SK-N-SH (cell line): ENCODE results near the gene PEAK1. TPM values are rescaled to one million over a fixed set of nuclear protein-coding genes. Genes with fewer than 3 reads are reported as not detected.
A peak's percentile ranks its signal among the peaks of the same experiment; 100 is the strongest.

Experiments used
- CTCF ChIA-PET: fragments of 300-600, 350-600 bp; formaldehyde crosslinking; extraction: SDS; loops from one replicate; lab custom pipeline; 2021; lab: Yijun Ruan, JAX
- POLR2A ChIA-PET: fragments of 350-600 bp; sonication (Branson Sonifier 250); formaldehyde crosslinking; extraction: SDS; loops from one replicate; lab custom pipeline; 2020; ENCODE audit warnings: antibody characterized with exemption, inconsistent platforms; lab: Yijun Ruan, JAX
- DNase-seq: peaks from one replicate; pipeline ENCODE4 v3.0.0; 2012
- H2AFZ ChIP-seq: fragments of 200-600 bp; sonication (generic); 2 replicates; pipeline ENCODE4 v1.8.1; 2016; ENCODE audit warnings: antibody characterized with exemption, mild to moderate bottlenecking, low read depth
- H3F3A ChIP-seq: fragments of 200-600 bp; sonication (generic); replicated peaks from 2 replicates; pipeline ENCODE3; 2016; ENCODE audit warnings: antibody characterized with exemption, mild to moderate bottlenecking; ENCODE audit not compliant: insufficient read depth
- H3K27ac ChIP-seq, 2 experiments: fragments of 200-500 bp in 1 of 2; fragments of 200-600 bp in 1 of 2; sonication (Bioruptor generic) in 1 of 2; sonication (generic), shearing (Covaris generic) in 1 of 2; 2 replicates each; pipeline versions ENCODE4 v1.5.1 to v1.6.1; 2014 to 2016; ENCODE audit warnings: low read depth in 2 of 2, inconsistent platforms in 1 of 2, low read length in 1 of 2, mild to moderate bottlenecking in 1 of 2, mixed read lengths in 1 of 2
- H3K27me3 ChIP-seq: fragments of 200-600 bp; sonication (generic), shearing (Covaris generic); 2 replicates; pipeline ENCODE4 v1.6.1; 2016; ENCODE audit warnings: mixed run types; ENCODE audit not compliant: insufficient read depth
- H3K36me3 ChIP-seq, 2 experiments: fragments of 200-500 bp in 1 of 2; fragments of 200-600 bp in 1 of 2; sonication (Bioruptor generic) in 1 of 2; sonication (generic) in 1 of 2; replicated peaks in 1 of 2; 2 replicates each; pipeline versions ENCODE3 to v1.5.1; 2014 to 2016; ENCODE audit warnings: low read length in 1 of 2, mild to moderate bottlenecking in 1 of 2; ENCODE audit not compliant: insufficient read depth in 2 of 2, control insufficient read depth in 1 of 2
- H3K4me1 ChIP-seq, 2 experiments: fragments of 200-500 bp in 1 of 2; fragments of 200-600 bp in 1 of 2; sonication (Bioruptor generic) in 1 of 2; sonication (generic), shearing (Covaris generic) in 1 of 2; 2 replicates each; pipeline versions ENCODE4 v1.5.1 to v1.6.1; 2014 to 2016; ENCODE audit warnings: low read depth in 1 of 2, low read length in 1 of 2, mixed run types in 1 of 2; ENCODE audit not compliant: insufficient read depth in 2 of 2, control insufficient read depth in 1 of 2
- H3K4me2 ChIP-seq: fragments of 200-600 bp; sonication (generic), shearing (Covaris generic); 2 replicates; pipeline ENCODE4 v1.6.1; 2017; ENCODE audit warnings: mixed run types
- H3K4me3 ChIP-seq, 2 experiments: fragments of 200-500 bp in 1 of 2; fragments of 200-600 bp in 1 of 2; sonication (Bioruptor generic) in 1 of 2; sonication (generic), shearing (Covaris generic) in 1 of 2; 2 replicates each; pipeline versions ENCODE4 v1.5.1 to v1.8.1; 2014 to 2016; ENCODE audit warnings: low read depth in 2 of 2, inconsistent platforms in 1 of 2, low read length in 1 of 2, mild to moderate bottlenecking in 1 of 2, mixed read lengths in 1 of 2, moderate library complexity in 1 of 2
- H3K79me2 ChIP-seq: fragments of 200-600 bp; sonication (generic); 2 replicates; pipeline ENCODE4 v1.8.1; 2017; ENCODE audit warnings: mild to moderate bottlenecking; ENCODE audit not compliant: insufficient read depth
- H3K9ac ChIP-seq: fragments of 200-600 bp; sonication (generic); 2 replicates; pipeline ENCODE4 v1.6.1; 2017; ENCODE audit warnings: mixed run types
- H3K9me2 ChIP-seq: fragments of 200-600 bp; sonication (generic); 2 replicates; pipeline ENCODE4 v1.6.1; 2017; ENCODE audit warnings: mixed run types
- H3K9me3 ChIP-seq: fragments of 200-600 bp; sonication (generic); 2 replicates; pipeline ENCODE4 v1.6.1; 2017; ENCODE audit warnings: mixed run types, mild to moderate bottlenecking, moderate library complexity
- H4K20me1 ChIP-seq: fragments of 200-600 bp; sonication (generic); 2 replicates; pipeline ENCODE4 v1.6.1; 2017; ENCODE audit warnings: mild to moderate bottlenecking, mixed run types; ENCODE audit not compliant: insufficient read depth
- CHD2 ChIP-seq: fragments of 150-350 bp; IDR thresholded peaks from 2 replicates; pipeline ENCODE4 v1.6.1; 2018; ENCODE audit warnings: low read length; ENCODE audit not compliant: partially characterized antibody
- EZH2phosphoT487 ChIP-seq: fragments of 200-600 bp; sonication (generic); IDR thresholded peaks from 2 replicates; pipeline ENCODE4 v1.6.1; 2017; ENCODE audit warnings: low read depth, mixed run types, mild to moderate bottlenecking, antibody characterized with exemption, moderate library complexity, borderline replicate concordance
- FOSL2 ChIP-seq: IDR thresholded peaks from 2 replicates; pipeline ENCODE4 v1.4.0; 2012; ENCODE audit warnings: low read depth, mild to moderate bottlenecking, moderate library complexity, borderline replicate concordance
- FOXJ3 ChIP-seq: sonication (generic); formaldehyde crosslinking; IDR thresholded peaks from 2 replicates; pipeline ENCODE4 v1.5.1; 2020; ENCODE audit warnings: mild to moderate bottlenecking, missing genetic modification reagents
- FOXM1 ChIP-seq: IDR thresholded peaks from 2 replicates; pipeline ENCODE4 v1.4.0; 2012; ENCODE audit warnings: low read depth, mild to moderate bottlenecking
- GABPA ChIP-seq: IDR thresholded peaks from 2 replicates; pipeline ENCODE4 v1.4.0; 2012; ENCODE audit warnings: low read depth, mild to moderate bottlenecking
- NRF1 ChIP-seq: IDR thresholded peaks from 2 replicates; pipeline ENCODE4 v1.6.1; 2012; ENCODE audit warnings: low read depth, mild to moderate bottlenecking, low read length
- POLR2AphosphoS5 ChIP-seq: IDR thresholded peaks from 2 replicates; pipeline ENCODE4 v1.6.1; 2012; ENCODE audit warnings: low read depth, low read length
- RAD21 ChIP-seq: IDR thresholded peaks from 2 replicates; pipeline ENCODE4 v1.6.1; 2012; ENCODE audit warnings: mild to moderate bottlenecking, low read length
- RXRA ChIP-seq: IDR thresholded peaks from 2 replicates; pipeline ENCODE4 v1.4.0; 2012; ENCODE audit warnings: low read depth, mild to moderate bottlenecking, borderline replicate concordance
- SIN3A ChIP-seq: IDR thresholded peaks from 2 replicates; pipeline ENCODE4 v1.6.1; 2012; ENCODE audit warnings: low read depth, mild to moderate bottlenecking, low read length, moderate library complexity, borderline replicate concordance
- SMC3 ChIP-seq: IDR thresholded peaks from 2 replicates; pipeline ENCODE4 v1.6.1; 2012; ENCODE audit warnings: low read depth, low read length, improper control_type of control experiment
- TEAD4 ChIP-seq: IDR thresholded peaks from 2 replicates; pipeline ENCODE4 v1.4.0; 2012; ENCODE audit warnings: mild to moderate bottlenecking, borderline replicate concordance; ENCODE audit not compliant: insufficient read depth
- USF2 ChIP-seq: fragments of 150-350 bp; IDR thresholded peaks from 2 replicates; pipeline ENCODE4 v1.6.1; 2017; ENCODE audit warnings: antibody characterized with exemption, low read length, low read depth, borderline replicate concordance
- WGBS: methylation state at CpG from one replicate; pipeline ENCODE4 v1.1.6; 2017; ENCODE audit warnings: low lambda C conversion rate; 5-methylcytosine and 5-hydroxymethylcytosine counted together
- polyA plus RNA-seq, 3 experiments: library from polyadenylated mRNA; depleted of rRNA; stranded (reverse); fragments of >200 nt; gene quantifications; 2 replicates each; pipeline ENCODE4 v1.2.3, GENCODE V29; 2012
- TF ChIP-seq, protein P1 (sequence below): fragments of 150-350 bp; IDR thresholded peaks from 2 replicates; pipeline ENCODE4 v1.6.1; 2016; ENCODE audit warnings: mild to moderate bottlenecking, low read depth, low read length
- TF ChIP-seq, protein P2 (sequence below): fragments of 200-600 bp; sonication (generic); IDR thresholded peaks from 2 replicates; pipeline ENCODE4 v1.6.1; 2017; ENCODE audit warnings: antibody characterized with exemption, mild to moderate bottlenecking, moderate library complexity

Gene PEAK1
- polyA plus RNA-seq, 1 of the 3 experiments (the other 2 are of a cell fraction) = 9.0 TPM

GRCh38 chr15:77350792-77351191 lies 69.1 kb downstream of the PEAK1 start:
- H3K9ac ChIP-seq = no peak overlapping the region
- H3K9me3 ChIP-seq = no peaks in the 10 kb centered on the region
- H3K79me2 ChIP-seq = peaks cover 67% of the 10 kb centered on the region
- no peaks in the 10 kb centered on the region; the same call in 1 of the 2 replicates for H3K9me2 ChIP-seq
- DNase-seq = no peak
- TF ChIP-seq RAD21 (no peak), POLR2AphosphoS5 (no peak), SMC3 (no peak), CHD2 (no peak)
- H3F3A ChIP-seq = no peaks in the 10 kb centered on the region
- no peak overlapping the region for H2AFZ ChIP-seq
- peaks cover 2 to 8% of the 10 kb centered on the region in 2 experiments for H3K36me3 ChIP-seq
- no peaks in the 10 kb centered on the region; a peak in 1 of 4 replicates for H3K4me1 ChIP-seq
- CTCF ChIA-PET = interaction anchor here (1.3 kb wide), 1 partner anchor 8 kb away, joined by 3 read pairs; no protein-coding TSS in a partner anchor
- POLR2A ChIA-PET = no interaction called here
- H3K4me2 ChIP-seq = no peak overlapping the region
- 0 out of 2 replicates have a peak, but pooled peaks cover 4% of the 10 kb centered on the region for H4K20me1 ChIP-seq
- no peaks in the 10 kb centered on the region for H3K27me3 ChIP-seq
- no peak overlapping the region for H3K4me3 ChIP-seq
- WGBS = 94% methylated on average over 1 of the region's 1 CpG
- H3K27ac ChIP-seq = no peak overlapping the region

DNA sequence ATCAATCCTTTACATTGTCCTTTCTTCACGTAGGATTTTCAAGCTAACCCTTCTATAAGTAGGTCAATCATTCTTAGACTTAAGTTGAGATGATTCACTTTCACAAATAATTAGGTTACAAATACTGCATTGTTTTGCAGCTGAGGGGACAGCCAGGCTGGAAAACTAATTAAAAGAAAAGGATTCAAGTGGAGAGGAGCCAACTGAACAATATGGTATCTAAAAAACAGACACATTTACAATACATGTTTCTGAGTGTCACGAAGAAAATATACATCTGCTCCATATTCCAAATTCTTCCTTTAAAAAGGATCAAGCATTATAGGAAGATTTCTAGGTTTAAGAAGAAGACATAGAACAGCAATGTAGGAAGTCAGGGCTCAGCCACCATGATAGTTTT lies 70.2 kb downstream of the PEAK1 start:
- no peaks in the 10 kb centered on the region; a peak in 1 of 4 replicates for H3K4me1 ChIP-seq
- peak overlapping the region in 1 of 2 experiments; percentile 11; a peak in 1 of 4 replicates for H3K27ac ChIP-seq
- H3K9me2 ChIP-seq = no peaks in the 10 kb centered on the region; the same call in 1 of the 2 replicates
- H3F3A ChIP-seq = peaks cover 4% of the 10 kb centered on the region
- H3K79me2 ChIP-seq = peaks cover 70% of the 10 kb centered on the region
- WGBS = 66% methylated on average over 2 of the region's 2 CpGs
- H3K36me3 ChIP-seq = peaks cover 2 to 15% of the 10 kb centered on the region in 2 experiments
- no peak overlapping the region for H2AFZ ChIP-seq
- H3K4me3 ChIP-seq = no peak overlapping the region
- H3K27me3 ChIP-seq = no peaks in the 10 kb centered on the region
- no peak for DNase-seq
- POLR2A ChIA-PET = no interaction called here
- no peak overlapping the region for H3K4me2 ChIP-seq
- H3K9me3 ChIP-seq = no peaks in the 10 kb centered on the region
- CTCF ChIA-PET = interaction anchor here (1.2 to 1.3 kb wide), 2 partner anchors 9 to 11 kb away, joined by 3 read pairs; no protein-coding TSS in a partner anchor
- TF ChIP-seq TEAD4 (no peak), POLR2AphosphoS5 (no peak), FOXJ3 (no peak), GABPA (no peak), RXRA (no peak), NRF1 (no peak), SIN3A (no peak), RAD21 (no peak), EZH2phosphoT487 (no peak), FOXM1 (no peak), FOSL2 (no peak), CHD2 (no peak), USF2 (no peak)
- TF ChIP-seq, protein P1, sequence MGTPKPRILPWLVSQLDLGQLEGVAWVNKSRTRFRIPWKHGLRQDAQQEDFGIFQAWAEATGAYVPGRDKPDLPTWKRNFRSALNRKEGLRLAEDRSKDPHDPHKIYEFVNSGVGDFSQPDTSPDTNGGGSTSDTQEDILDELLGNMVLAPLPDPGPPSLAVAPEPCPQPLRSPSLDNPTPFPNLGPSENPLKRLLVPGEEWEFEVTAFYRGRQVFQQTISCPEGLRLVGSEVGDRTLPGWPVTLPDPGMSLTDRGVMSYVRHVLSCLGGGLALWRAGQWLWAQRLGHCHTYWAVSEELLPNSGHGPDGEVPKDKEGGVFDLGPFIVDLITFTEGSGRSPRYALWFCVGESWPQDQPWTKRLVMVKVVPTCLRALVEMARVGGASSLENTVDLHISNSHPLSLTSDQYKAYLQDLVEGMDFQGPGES = no peak
- TF ChIP-seq, protein P2, sequence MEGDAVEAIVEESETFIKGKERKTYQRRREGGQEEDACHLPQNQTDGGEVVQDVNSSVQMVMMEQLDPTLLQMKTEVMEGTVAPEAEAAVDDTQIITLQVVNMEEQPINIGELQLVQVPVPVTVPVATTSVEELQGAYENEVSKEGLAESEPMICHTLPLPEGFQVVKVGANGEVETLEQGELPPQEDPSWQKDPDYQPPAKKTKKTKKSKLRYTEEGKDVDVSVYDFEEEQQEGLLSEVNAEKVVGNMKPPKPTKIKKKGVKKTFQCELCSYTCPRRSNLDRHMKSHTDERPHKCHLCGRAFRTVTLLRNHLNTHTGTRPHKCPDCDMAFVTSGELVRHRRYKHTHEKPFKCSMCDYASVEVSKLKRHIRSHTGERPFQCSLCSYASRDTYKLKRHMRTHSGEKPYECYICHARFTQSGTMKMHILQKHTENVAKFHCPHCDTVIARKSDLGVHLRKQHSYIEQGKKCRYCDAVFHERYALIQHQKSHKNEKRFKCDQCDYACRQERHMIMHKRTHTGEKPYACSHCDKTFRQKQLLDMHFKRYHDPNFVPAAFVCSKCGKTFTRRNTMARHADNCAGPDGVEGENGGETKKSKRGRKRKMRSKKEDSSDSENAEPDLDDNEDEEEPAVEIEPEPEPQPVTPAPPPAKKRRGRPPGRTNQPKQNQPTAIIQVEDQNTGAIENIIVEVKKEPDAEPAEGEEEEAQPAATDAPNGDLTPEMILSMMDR = no peak
- H4K20me1 ChIP-seq = 0 out of 2 replicates have a peak, but pooled peaks cover 4% of the 10 kb centered on the region
- no peak overlapping the region for H3K9ac ChIP-seq
